ENCODE results near the gene COG5.

Gene COG5

DNA sequence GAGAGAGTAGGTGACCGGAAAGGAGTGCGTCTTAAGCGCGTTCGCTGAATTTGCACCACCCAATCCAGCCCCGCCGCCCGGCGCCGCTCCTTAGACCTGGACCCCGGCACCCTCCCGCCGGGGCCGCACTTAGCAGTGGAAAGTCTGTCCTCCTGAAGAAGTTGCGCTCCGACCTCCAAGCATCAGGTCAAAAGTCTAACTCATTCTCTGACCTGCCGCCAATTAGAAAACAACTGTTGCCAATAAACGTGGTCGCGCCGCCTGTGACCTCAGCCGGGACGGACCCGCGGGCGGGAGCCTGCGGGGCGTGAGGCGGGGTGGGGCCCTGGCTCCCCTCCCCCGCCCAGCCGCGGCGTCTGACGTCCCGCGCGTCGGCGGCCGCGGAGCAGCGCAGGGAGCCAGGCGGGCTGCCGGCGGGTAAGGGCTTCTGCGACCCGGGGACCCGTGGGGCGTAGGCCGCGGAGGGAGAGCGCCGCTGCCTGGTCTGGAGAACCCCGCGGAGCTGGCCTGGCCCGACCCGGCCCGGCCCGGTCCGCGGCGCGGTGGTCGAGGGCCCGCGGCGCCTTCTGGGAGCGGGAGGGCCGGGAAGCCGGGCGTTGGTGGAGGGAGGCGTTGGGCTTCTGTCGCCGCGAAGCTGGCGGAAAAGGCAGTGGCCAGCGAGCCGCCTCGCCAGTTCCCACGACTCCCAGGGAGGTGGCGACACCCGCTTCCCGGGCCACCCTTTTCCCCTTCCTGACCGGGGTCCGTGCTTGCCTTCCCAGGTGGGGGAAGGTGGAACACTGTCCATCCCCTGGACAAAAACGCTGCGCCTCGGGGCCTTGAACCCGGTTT is 16.4 kb upstream of the COG5 start, which contains the start of gene BCAP29:
Gene BCAP29 (plus strand): TSS at position 362 of the 831 bp plus-strand sequence. CDS start 527 bp downstream, outside the sequence.
- H2BK12ac ChIP-seq (ENCODE audit: low read length), result no peak within 1 kb of the TSS
- H3K14ac ChIP-seq (ENCODE audit: low read length), result peak within 1 kb of the TSS; percentile 92
- H2AK5ac ChIP-seq (ENCODE audit: low read length), result no peak within 1 kb of the TSS
- H3K79me2 ChIP-seq (ENCODE audit: control insufficient read depth, insufficient read depth, low read length, poor library complexity), result peaks cover 4% of the 10 kb centered on the region
- H2BK120ac ChIP-seq (ENCODE audit: insufficient read depth, low read length, poor library complexity), result peak within 1 kb of the TSS; percentile 84
- H3K9ac ChIP-seq (ENCODE audit: low read length), result peak within 1 kb of the TSS; percentile 93
- no peaks in the 10 kb centered on the region for H3K9me3 ChIP-seq (ENCODE audit: insufficient read depth, low read depth, low read length)
- peak within 1 kb of the TSS; percentile 26 for H3K18ac ChIP-seq (ENCODE audit: low read length)
- peak within 1 kb of the TSS; percentile 87 for H3K27ac ChIP-seq (ENCODE audit: low read depth, low read length)
- peak within 1 kb of the TSS; percentile 85 for H3K4me3 ChIP-seq (ENCODE audit: low read depth, low read length)
- peak; percentile 80 to 87 for DNase-seq
- no CpG with 5 or more reads among the region's 89 CpGs for WGBS (ENCODE audit: extremely low coverage, insufficient coverage, insufficient read length)
- peak within 1 kb of the TSS; percentile 98 for H3K4me2 ChIP-seq (ENCODE audit: low read length)
- H3K36me3 ChIP-seq (ENCODE audit: control insufficient read depth in 1 of 2, insufficient read depth in 2 of 2, low read length in 2 of 2), result peaks cover 0 to 2% of the 10 kb centered on the region in 2 experiments
- H2BK5ac ChIP-seq (ENCODE audit: low read depth, low read length, poor library complexity), result peak within 1 kb of the TSS; percentile 82
- peak within 1 kb of the TSS; percentile 76 for H2AFZ ChIP-seq (ENCODE audit: insufficient read depth, low read length, poor library complexity)
- H3K27me3 ChIP-seq (ENCODE audit: insufficient read depth, low read length), result no peaks in the 10 kb centered on the region
- peak within 1 kb of the TSS; percentile 86 for H4K8ac ChIP-seq (ENCODE audit: low read depth, low read length)
- H4K91ac ChIP-seq (ENCODE audit: low read depth, low read length), result peak within 1 kb of the TSS; percentile 84
- no peaks in the 10 kb centered on the region for H3K4me1 ChIP-seq (ENCODE audit: control insufficient read depth in 1 of 2, insufficient read depth in 2 of 2, low read length in 2 of 2)
- H3K23ac ChIP-seq (ENCODE audit: low read length), result no peak within 1 kb of the TSS
- peak within 1 kb of the TSS; percentile 1 for H3K4ac ChIP-seq (ENCODE audit: low read depth, low read length)
- H4K12ac ChIP-seq (ENCODE audit: low read depth, low read length), result peak within 1 kb of the TSS; percentile 81
- H3K79me1 ChIP-seq (ENCODE audit: low read length), result peaks cover 8% of the 10 kb centered on the region

DNA sequence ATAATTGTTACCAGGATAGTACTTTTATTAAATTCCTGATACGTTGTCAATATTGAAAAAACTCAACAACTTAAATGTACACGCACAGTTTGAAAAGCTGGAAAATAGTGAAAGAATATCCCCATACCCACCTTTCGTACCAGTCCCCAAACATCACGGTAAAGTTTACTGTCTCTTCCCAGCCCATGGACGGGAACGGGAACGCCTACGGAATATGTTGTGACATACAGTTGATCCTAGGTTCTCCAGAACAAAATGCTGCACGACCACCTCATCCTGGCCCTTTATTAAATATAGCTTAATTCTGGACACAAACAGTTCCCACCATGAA is 15.8 kb upstream of the COG5 start:
- no peaks in the 10 kb centered on the region for H3K4me1 ChIP-seq (ENCODE audit: control insufficient read depth in 1 of 2, insufficient read depth in 2 of 2, low read length in 2 of 2)
- H3K18ac ChIP-seq (ENCODE audit: low read length), result peak overlapping the region; percentile 11
- no peak overlapping the region for H3K4ac ChIP-seq (ENCODE audit: low read depth, low read length)
- H2BK12ac ChIP-seq (ENCODE audit: low read length), result no peak overlapping the region
- peak overlapping the region; percentile 93 for H3K9ac ChIP-seq (ENCODE audit: low read length)
- no peaks in the 10 kb centered on the region for H3K27me3 ChIP-seq (ENCODE audit: insufficient read depth, low read length)
- peak in 1 of 2 donors; percentile 57 for DNase-seq
- H3K36me3 ChIP-seq (ENCODE audit: control insufficient read depth in 1 of 2, insufficient read depth in 2 of 2, low read length in 2 of 2), result peaks cover 0 to 2% of the 10 kb centered on the region in 2 experiments
- H3K79me2 ChIP-seq (ENCODE audit: control insufficient read depth, insufficient read depth, low read length, poor library complexity), result peaks cover 4% of the 10 kb centered on the region
- H3K4me2 ChIP-seq (ENCODE audit: low read length), result peak overlapping the region; percentile 98
- peak overlapping the region; percentile 87 for H3K27ac ChIP-seq (ENCODE audit: low read depth, low read length)
- no peak overlapping the region for H2AK5ac ChIP-seq (ENCODE audit: low read length)
- no peak overlapping the region for H3K23ac ChIP-seq (ENCODE audit: low read length)
- peak overlapping the region; percentile 51 for H3K14ac ChIP-seq (ENCODE audit: low read length)
- peak overlapping the region; percentile 86 for H4K8ac ChIP-seq (ENCODE audit: low read depth, low read length)
- WGBS (ENCODE audit: extremely low coverage, insufficient coverage, insufficient read length), result no CpG with 5 or more reads among the region's 9 CpGs
- peak overlapping the region; percentile 85 for H3K4me3 ChIP-seq (ENCODE audit: low read depth, low read length)
- peak overlapping the region; percentile 28 for H2BK120ac ChIP-seq (ENCODE audit: insufficient read depth, low read length, poor library complexity)
- peak overlapping the region; percentile 81 for H4K12ac ChIP-seq (ENCODE audit: low read depth, low read length)
- H3K79me1 ChIP-seq (ENCODE audit: low read length), result peaks cover 8% of the 10 kb centered on the region
- no peak overlapping the region for H2BK5ac ChIP-seq (ENCODE audit: low read depth, low read length, poor library complexity)
- peak overlapping the region; percentile 56 for H2AFZ ChIP-seq (ENCODE audit: insufficient read depth, low read length, poor library complexity)
- H3K9me3 ChIP-seq (ENCODE audit: insufficient read depth, low read depth, low read length), result no peaks in the 10 kb centered on the region
- H4K91ac ChIP-seq (ENCODE audit: low read depth, low read length), result peak overlapping the region; percentile 84

DNA sequence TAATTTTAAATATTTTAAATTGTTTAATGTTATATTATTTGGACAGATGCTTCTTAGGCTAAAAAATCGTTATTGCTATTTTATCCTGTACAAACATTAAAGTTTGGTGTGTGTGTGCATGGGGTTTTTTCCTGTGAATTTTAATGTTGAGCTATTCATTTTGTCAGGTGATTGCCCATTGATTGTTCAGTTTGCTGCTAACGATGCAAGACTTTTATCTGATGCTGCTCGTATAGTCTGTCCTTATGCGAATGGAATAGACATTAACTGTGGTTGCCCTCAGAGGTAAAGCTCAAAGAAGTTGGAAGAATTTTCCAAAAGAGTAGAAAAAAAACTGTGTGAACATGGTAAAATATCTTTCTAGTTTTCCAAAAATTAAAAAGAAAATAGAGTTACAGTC is 9.8 kb upstream of the COG5 start:
- DNase-seq, result no peak
- no peaks in the 10 kb centered on the region for H3K9me3 ChIP-seq (ENCODE audit: insufficient read depth, low read depth, low read length)
- WGBS (ENCODE audit: extremely low coverage, insufficient coverage, insufficient read length), result no CpG with 5 or more reads among the region's 4 CpGs
- no peak overlapping the region for H2BK12ac ChIP-seq (ENCODE audit: low read length)
- H3K18ac ChIP-seq (ENCODE audit: low read length), result no peak overlapping the region
- H3K4me1 ChIP-seq (ENCODE audit: control insufficient read depth in 1 of 2, insufficient read depth in 2 of 2, low read length in 2 of 2), result no peaks in the 10 kb centered on the region
- H3K4me2 ChIP-seq (ENCODE audit: low read length), result no peak overlapping the region
- no peak overlapping the region for H2BK5ac ChIP-seq (ENCODE audit: low read depth, low read length, poor library complexity)
- no peak overlapping the region for H3K4me3 ChIP-seq (ENCODE audit: low read depth, low read length)
- no peak overlapping the region for H3K23ac ChIP-seq (ENCODE audit: low read length)
- H3K4ac ChIP-seq (ENCODE audit: low read depth, low read length), result no peak overlapping the region
- no peak overlapping the region for H2AFZ ChIP-seq (ENCODE audit: insufficient read depth, low read length, poor library complexity)
- H4K91ac ChIP-seq (ENCODE audit: low read depth, low read length), result no peak overlapping the region
- H4K12ac ChIP-seq (ENCODE audit: low read depth, low read length), result no peak overlapping the region
- H3K27ac ChIP-seq (ENCODE audit: low read depth, low read length), result no peak overlapping the region
- H2AK5ac ChIP-seq (ENCODE audit: low read length), result no peak overlapping the region
- peaks cover 5% of the 10 kb centered on the region in 2 experiments for H3K36me3 ChIP-seq (ENCODE audit: control insufficient read depth in 1 of 2, insufficient read depth in 2 of 2, low read length in 2 of 2)
- no peak overlapping the region for H2BK120ac ChIP-seq (ENCODE audit: insufficient read depth, low read length, poor library complexity)
- no peaks in the 10 kb centered on the region for H3K79me2 ChIP-seq (ENCODE audit: control insufficient read depth, insufficient read depth, low read length, poor library complexity)
- H3K14ac ChIP-seq (ENCODE audit: low read length), result no peak overlapping the region
- H4K8ac ChIP-seq (ENCODE audit: low read depth, low read length), result no peak overlapping the region
- no peaks in the 10 kb centered on the region for H3K79me1 ChIP-seq (ENCODE audit: low read length)
- no peak overlapping the region for H3K9ac ChIP-seq (ENCODE audit: low read length)
- no peaks in the 10 kb centered on the region for H3K27me3 ChIP-seq (ENCODE audit: insufficient read depth, low read length)

DNA sequence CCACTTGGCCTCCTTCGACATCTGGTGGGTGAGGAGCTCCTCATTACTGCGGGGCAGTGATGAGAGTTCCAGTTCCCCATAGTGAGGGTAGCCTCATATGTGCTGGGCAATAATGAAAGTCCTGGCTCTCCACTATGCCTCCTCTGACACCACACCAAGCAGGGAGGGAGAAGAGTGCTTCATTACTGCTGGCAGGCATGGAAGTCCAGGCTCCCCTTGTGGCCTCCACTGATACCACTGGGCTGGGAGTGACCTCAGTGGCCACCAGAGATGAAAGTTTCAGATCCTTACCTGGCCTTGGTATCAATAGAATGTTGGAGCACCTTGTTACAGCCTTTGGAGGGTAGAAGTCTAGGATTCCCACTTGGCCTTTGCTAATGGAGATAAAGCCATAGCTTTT is 6.6 kb upstream of the COG5 start:
- H3K4ac ChIP-seq (ENCODE audit: low read depth, low read length), result no peak overlapping the region
- WGBS (ENCODE audit: extremely low coverage, insufficient coverage, insufficient read length), result no CpG with 5 or more reads among the region's 2 CpGs
- no peak overlapping the region for H3K14ac ChIP-seq (ENCODE audit: low read length)
- H3K79me2 ChIP-seq (ENCODE audit: control insufficient read depth, insufficient read depth, low read length, poor library complexity), result no peaks in the 10 kb centered on the region
- no peak overlapping the region for H3K4me2 ChIP-seq (ENCODE audit: low read length)
- no peak overlapping the region for H3K27ac ChIP-seq (ENCODE audit: low read depth, low read length)
- H3K18ac ChIP-seq (ENCODE audit: low read length), result no peak overlapping the region
- H3K79me1 ChIP-seq (ENCODE audit: low read length), result no peaks in the 10 kb centered on the region
- no peak overlapping the region for H4K8ac ChIP-seq (ENCODE audit: low read depth, low read length)
- peaks cover 4 to 5% of the 10 kb centered on the region in 2 experiments for H3K36me3 ChIP-seq (ENCODE audit: control insufficient read depth in 1 of 2, insufficient read depth in 2 of 2, low read length in 2 of 2)
- no peak for DNase-seq
- no peak overlapping the region for H4K91ac ChIP-seq (ENCODE audit: low read depth, low read length)
- H2AK5ac ChIP-seq (ENCODE audit: low read length), result no peak overlapping the region
- no peaks in the 10 kb centered on the region for H3K4me1 ChIP-seq (ENCODE audit: control insufficient read depth in 1 of 2, insufficient read depth in 2 of 2, low read length in 2 of 2)
- no peak overlapping the region for H3K23ac ChIP-seq (ENCODE audit: low read length)
- H3K9me3 ChIP-seq (ENCODE audit: insufficient read depth, low read depth, low read length), result no peaks in the 10 kb centered on the region
- H2BK12ac ChIP-seq (ENCODE audit: low read length), result no peak overlapping the region
- H2BK120ac ChIP-seq (ENCODE audit: insufficient read depth, low read length, poor library complexity), result no peak overlapping the region
- H4K12ac ChIP-seq (ENCODE audit: low read depth, low read length), result no peak overlapping the region
- no peak overlapping the region for H3K9ac ChIP-seq (ENCODE audit: low read length)
- H2AFZ ChIP-seq (ENCODE audit: insufficient read depth, low read length, poor library complexity), result no peak overlapping the region
- H3K27me3 ChIP-seq (ENCODE audit: insufficient read depth, low read length), result no peaks in the 10 kb centered on the region
- no peak overlapping the region for H3K4me3 ChIP-seq (ENCODE audit: low read depth, low read length)
- no peak overlapping the region for H2BK5ac ChIP-seq (ENCODE audit: low read depth, low read length, poor library complexity)
